Panc1 (cell line): ENCODE measurements around the gene LTB. TPM values are rescaled to one million over a fixed set of nuclear protein-coding genes. Genes with fewer than 3 reads are reported as not detected.
A peak's percentile ranks its signal among the peaks of the same experiment; 100 is the strongest.

Source experiments
- ATAC-seq: fragments of 200-7000 bp; cut with Tn5 transposase; 2 replicates; pipeline ENCODE4 v1.9.1; 2020; ENCODE audit warnings: mild to moderate bottlenecking, moderate library complexity
- BruUV-seq: library from RNA; stranded (reverse); fragments of 400-500 nt; replicated peaks from 2 replicates; lab custom pipeline; 2021; lab: Mats Ljungman, UMichigan
- CTCF ChIA-PET: fragments of 300-600 bp; sonication (Branson Sonifier 250); formaldehyde crosslinking; loops from one replicate; lab custom pipeline; 2022; ENCODE audit warnings: antibody characterized with exemption; lab: Charles Lee
- POLR2A ChIA-PET: fragments of 300-600 bp; sonication (Branson Sonifier 250); formaldehyde crosslinking; loops from one replicate; lab custom pipeline; 2022; ENCODE audit warnings: antibody characterized with exemption; lab: Charles Lee
- DNase-seq: peaks from one replicate; pipeline ENCODE4 v3.0.0-alpha.2; 2010; ENCODE audit warnings: low read depth, low spot score
- H3K27ac ChIP-seq: 2 replicates; pipeline ENCODE4 v1.5.1; 2011; ENCODE audit warnings: mild to moderate bottlenecking, low read length, inconsistent platforms
- H3K27me3 ChIP-seq: fragments of 200-500 bp; sonication (Bioruptor generic); 2 replicates; pipeline ENCODE4 v1.6.0; 2014; ENCODE audit warnings: low read length, inconsistent platforms; ENCODE audit not compliant: control insufficient read depth, insufficient read depth
- H3K36me3 ChIP-seq: fragments of 200-500 bp; sonication (Bioruptor generic); 2 replicates; pipeline ENCODE4 v1.5.1; 2014; ENCODE audit warnings: inconsistent platforms, mild to moderate bottlenecking, low read length, moderate library complexity; ENCODE audit not compliant: control insufficient read depth, insufficient read depth
- H3K4me1 ChIP-seq: 2 replicates; pipeline ENCODE4 v1.5.1; 2011; ENCODE audit warnings: inconsistent platforms, mild to moderate bottlenecking, low read length, moderate library complexity; ENCODE audit not compliant: control insufficient read depth, insufficient read depth
- H3K4me3 ChIP-seq, 2 experiments: 2 replicates each; pipeline ENCODE4 v1.5.1; 2011 to 2012; ENCODE audit warnings: low read depth in 2 of 2, low read length in 2 of 2, mild to moderate bottlenecking in 2 of 2, inconsistent platforms in 1 of 2, moderate library complexity in 1 of 2
- H3K9me3 ChIP-seq: fragments of 200-500 bp; sonication (Bioruptor generic); 2 replicates; pipeline ENCODE4 v1.5.1; 2014; ENCODE audit warnings: low read depth, mild to moderate bottlenecking, inconsistent platforms, low read length, moderate library complexity; ENCODE audit not compliant: control insufficient read depth, insufficient read depth
- CTCF ChIP-seq: fragments of 450-650 bp; IDR thresholded peaks from 2 replicates; pipeline ENCODE4 v1.5.1; 2017; ENCODE audit warnings: mild to moderate bottlenecking
- POLR2AphosphoS5 ChIP-seq: IDR thresholded peaks from 2 replicates; pipeline ENCODE4 v1.6.1; 2012; ENCODE audit warnings: mild to moderate bottlenecking, low read depth, low read length, moderate library complexity
- REST ChIP-seq, 2 experiments: IDR thresholded peaks; 2 replicates each; pipeline ENCODE4 v1.6.1; 2011 to 2012; ENCODE audit warnings: low read depth in 2 of 2, control low read depth in 1 of 2, low read length in 1 of 2, mild to moderate bottlenecking in 1 of 2, moderate library complexity in 1 of 2; ENCODE audit not compliant: insufficient read depth in 1 of 2
- SIN3A ChIP-seq: IDR thresholded peaks from 2 replicates; pipeline ENCODE4 v1.6.1; 2012; ENCODE audit warnings: low read depth, mild to moderate bottlenecking, low read length, moderate library complexity, borderline replicate concordance; ENCODE audit not compliant: insufficient read depth
- TCF7L2 ChIP-seq: IDR thresholded peaks from 2 replicates; pipeline ENCODE4 v1.6.1; 2011; ENCODE audit warnings: mild to moderate bottlenecking, low read depth, low read length, inconsistent platforms
- in situ Hi-C: cut with HindIII; loops from 2 replicates; pipeline ENCODE4 v1.10.0; 2016; ENCODE audit warnings: low sequenced_read_pairs, low pct_unique_long_range_greater_than_20kb
- intact Hi-C: fragments of 100-400 bp; cut with micrococcal nuclease; formaldehyde crosslinking; loops from one replicate; pipeline ENCODE4 v1.10.0; 2022; ENCODE audit not compliant: unreplicated experiment
- total RNA-seq: library from RNA; stranded (reverse); gene quantifications from one replicate; pipeline ENCODE4 v1.2.1, GENCODE V29; 2021; ENCODE audit not compliant: unreplicated experiment

Gene LTB
- total RNA-seq, 1 experiment from 2014 or later, result 3.7 TPM

- H3K27me3 ChIP-seq, result no peaks in the 10 kb centered on the region
- ChIA-PET CTCF (no interaction called here), POLR2A (no interaction called here)
- H3K9me3 ChIP-seq, result no peaks in the 10 kb centered on the region
- intact Hi-C loops, result no loop called here
- peaks cover 6% of the 10 kb centered on the region; the same call in 1 of the 2 replicates for H3K4me1 ChIP-seq
- in situ Hi-C loops, result no loop called here
- no peak overlapping the region for H3K27ac ChIP-seq
- H3K36me3 ChIP-seq, result peaks cover 52% of the 10 kb centered on the region
- TSS peak; percentile 15 for BruUV-seq
- DNase-seq (no peak), ATAC-seq (no peak)
- H3K4me3 ChIP-seq, result no peak overlapping the region
- TF ChIP-seq REST (IDR thresholded peaks at IDR 0.05; ENCODE audit: insufficient read depth in 1 of 2, low read depth in 2 of 2, low read length in 1 of 2) (no peak), POLR2AphosphoS5 (no peak), TCF7L2 (no peak), SIN3A (no peak), CTCF (no peak)
These were observed 49.0 kb upstream of the LTB start for GRCh38 chr6:31631209-31631608.

DNA sequence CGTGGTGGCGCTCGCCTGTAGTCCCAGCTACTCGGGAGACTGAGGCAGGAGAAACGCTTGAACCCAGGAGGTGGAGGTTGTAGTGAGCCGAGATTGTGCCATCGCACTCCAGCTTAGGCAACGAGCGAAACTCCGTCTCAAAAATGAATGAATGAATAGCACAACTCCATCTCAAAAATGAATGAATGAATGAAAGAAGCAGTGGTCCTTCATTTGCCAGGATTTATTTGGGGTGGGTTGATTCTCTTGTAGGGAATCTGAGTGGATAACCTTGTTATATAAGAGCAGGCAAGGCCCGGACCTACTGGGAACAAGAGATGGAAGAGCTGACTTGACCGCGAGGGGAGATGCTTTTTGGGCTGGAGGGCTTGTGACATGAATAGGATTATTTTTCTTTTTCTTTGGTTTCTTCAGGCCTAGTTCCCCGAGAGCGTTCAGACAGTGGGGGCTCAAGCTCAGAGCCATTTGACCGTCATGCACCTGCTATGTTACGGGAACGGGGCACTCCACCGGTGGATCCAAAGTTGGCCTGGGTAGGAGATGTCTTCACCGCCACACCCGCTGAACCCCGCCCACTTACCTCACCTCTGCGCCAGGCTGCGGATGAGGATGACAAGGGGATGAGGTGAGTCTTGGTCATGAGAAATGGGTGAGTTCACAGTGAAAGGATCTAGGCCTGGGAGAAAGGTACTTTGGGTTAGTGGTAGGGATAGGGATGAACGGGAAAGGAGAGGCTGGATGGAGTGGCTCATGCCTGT, 48.1 kb upstream of the LTB start:
- BruUV-seq, result no TSS peak
- peaks cover 5% of the 10 kb centered on the region; the same call in 1 of the 2 replicates for H3K4me1 ChIP-seq
- ChIA-PET CTCF (interaction anchor here (0.5 kb wide), 1 partner anchor 40 kb away, joined by 3 read pairs; no protein-coding TSS in a partner anchor), POLR2A (no interaction called here)
- TF ChIP-seq CTCF (no peak), SIN3A (no peak), POLR2AphosphoS5 (no peak; the same call in 1 of the 2 replicates), REST (IDR thresholded peaks at IDR 0.05; ENCODE audit: insufficient read depth in 1 of 2, low read depth in 2 of 2, low read length in 1 of 2) (no peak), TCF7L2 (no peak)
- no peak overlapping the region for H3K27ac ChIP-seq
- H3K27me3 ChIP-seq, result no peaks in the 10 kb centered on the region
- no peaks in the 10 kb centered on the region for H3K9me3 ChIP-seq
- H3K4me3 ChIP-seq, result no peak overlapping the region
- ATAC-seq (no peak), DNase-seq (no peak)
- peaks cover 55% of the 10 kb centered on the region for H3K36me3 ChIP-seq
- intact Hi-C loops (loop anchor here (1.0 kb wide), 1 partner anchor 9 kb away; no protein-coding TSS in a partner anchor), in situ Hi-C loops (no loop called here)
